Ascending aorta (tissue), 2 donors: ENCODE data around the gene SH2D4B. TPM values are rescaled to one million over a fixed set of nuclear protein-coding genes. Genes with fewer than 3 reads are reported as not detected.
A peak's percentile ranks its signal among the peaks of the same experiment; 100 is the strongest.

Experiments used
- DNase-seq, 2 donors: peaks; one replicate each; pipeline ENCODE4 v3.0.0-alpha.2; 2019; ENCODE audit warnings: low spot score in 2 of 2
- H3K27ac ChIP-seq, 2 donors: fragments of 200-600 bp; sonication (generic); one replicate each; pipeline ENCODE4 v1.5.1; 2016 to 2017; ENCODE audit warnings: mild to moderate bottlenecking in 1 of 2
- H3K27me3 ChIP-seq: fragments of 200-600 bp; sonication (generic); one replicate; pipeline ENCODE4 v1.5.1; 2017
- H3K36me3 ChIP-seq, 2 donors: fragments of 200-600 bp; sonication (generic); one replicate each; pipeline ENCODE4 v1.5.1; 2016
- H3K4me1 ChIP-seq, 2 donors: fragments of 200-600 bp; sonication (generic); one replicate each; pipeline ENCODE4 v1.5.1; 2016 to 2017; ENCODE audit warnings: mild to moderate bottlenecking in 1 of 2
- H3K4me3 ChIP-seq, 2 donors: fragments of 200-600 bp; sonication (generic); one replicate each; pipeline ENCODE4 v1.5.1; 2016 to 2017; ENCODE audit warnings: mild to moderate bottlenecking in 1 of 2
- H3K9me3 ChIP-seq, 2 donors: fragments of 200-600 bp; sonication (generic); one replicate each; pipeline ENCODE4 v1.5.1; 2016
- CTCF ChIP-seq, 3 experiments: fragments of 200-600 bp in 2 of 3; fragments of 450-650 bp in 1 of 3; sonication (generic) in 2 of 3; IDR thresholded peaks; one replicate each; pipeline ENCODE4 v1.5.1; 2016 to 2019; ENCODE audit warnings: antibody characterized with exemption in 3 of 3, mild to moderate bottlenecking in 1 of 3, moderate library complexity in 1 of 3
- intact Hi-C: fragments of 100-400 bp; cut with DNase I; formaldehyde crosslinking; loops from one replicate; pipeline ENCODE4 v1.15.1; 2023
- total RNA-seq: library from RNA; depleted of rRNA; stranded (reverse); fragments of >200 nt; gene quantifications from one replicate; pipeline ENCODE4 v1.1.0, GENCODE V29; 2016

SH2D4B gene
- total RNA-seq, 1 donor from 2014 or later, result not detected

- intact Hi-C loops, result loop anchor here (5.0 kb wide), 1 partner anchor 273 kb away; no protein-coding TSS in a partner anchor
- no peak overlapping the region for H3K27ac ChIP-seq
These were observed 122.6 kb downstream of the SH2D4B start for GRCh38 chr10:80660266-80660665.

GRCh38 chr10:80660736-80661135, 123.0 kb downstream of the SH2D4B start:
- Histone ChIP-seq H3K4me1 (no peaks in the 10 kb centered on the region), H3K9me3 (peaks cover 0 to 11% of the 10 kb centered on the region in 2 donors), H3K27me3 (no peaks in the 10 kb centered on the region), H3K27ac (no peak overlapping the region), H3K4me3 (no peak overlapping the region), H3K36me3 (no peaks in the 10 kb centered on the region)
- no peak for TF ChIP-seq CTCF (IDR thresholded peaks at IDR 0.05)
- intact Hi-C loops, result loop anchor here (5.0 kb wide), 1 partner anchor 273 kb away; no protein-coding TSS in a partner anchor
- no peak for DNase-seq

More at GRCh38 chr10:80660266-80660665, 122.6 kb downstream of the SH2D4B start:
- Histone ChIP-seq H3K4me3 (no peak overlapping the region), H3K4me1 (no peaks in the 10 kb centered on the region), H3K9me3 (peaks cover 0 to 12% of the 10 kb centered on the region in 2 donors), H3K36me3 (no peaks in the 10 kb centered on the region), H3K27me3 (no peaks in the 10 kb centered on the region)
- no peak for TF ChIP-seq CTCF (IDR thresholded peaks at IDR 0.05)
- DNase-seq, result no peak

- H3K27me3 ChIP-seq, result no peaks in the 10 kb centered on the region
- TF ChIP-seq CTCF (IDR thresholded peaks at IDR 0.05), result no peak
- no peaks in the 10 kb centered on the region for H3K36me3 ChIP-seq
- no peak overlapping the region for H3K27ac ChIP-seq
- no peak for DNase-seq
- intact Hi-C loops, result loop anchor here (5.0 kb wide), 1 partner anchor 274 kb away; no protein-coding TSS in a partner anchor
- peaks cover 0 to 3% of the 10 kb centered on the region in 2 donors for H3K9me3 ChIP-seq
- H3K4me1 ChIP-seq, result no peaks in the 10 kb centered on the region
- no peak overlapping the region for H3K4me3 ChIP-seq
These were observed 123.8 kb downstream of the SH2D4B start for GRCh38 chr10:80661526-80661925.

- DNase-seq, result peak; percentile 15 to 91
- no peaks in the 10 kb centered on the region for H3K27me3 ChIP-seq
- H3K4me3 ChIP-seq, result peak overlapping the region; percentile 34 to 57
- H3K4me1 ChIP-seq, result no peaks in the 10 kb centered on the region
- H3K27ac ChIP-seq, result peak overlapping the region; percentile 66 to 77
- H3K9me3 ChIP-seq, result no peaks in the 10 kb centered on the region
- H3K36me3 ChIP-seq, result no peaks in the 10 kb centered on the region
- intact Hi-C loops, result loop anchor here (5.0 kb wide), 1 partner anchor 275 kb away; no protein-coding TSS in a partner anchor
- peak; percentile 77 to 88 (median 86) for TF ChIP-seq CTCF (IDR thresholded peaks at IDR 0.05)
These were observed 124.9 kb downstream of the SH2D4B start for GRCh38 chr10:80662429-80663261.

GRCh38 chr10:80664071-80664680, 126.5 kb downstream of the SH2D4B start:
- H3K4me3 ChIP-seq, result no peak overlapping the region
- intact Hi-C loops, result loop anchor here (2.0 to 5.0 kb wide), 2 partner anchors 261 to 277 kb away; no protein-coding TSS in a partner anchor
- peak; percentile 48 to 82 (median 79) for TF ChIP-seq CTCF (IDR thresholded peaks at IDR 0.05)
- no peaks in the 10 kb centered on the region for H3K27me3 ChIP-seq
- H3K4me1 ChIP-seq, result no peaks in the 10 kb centered on the region
- H3K9me3 ChIP-seq, result no peaks in the 10 kb centered on the region
- DNase-seq, result peak in 1 of 2 donors; percentile 87
- H3K36me3 ChIP-seq, result no peaks in the 10 kb centered on the region
- H3K27ac ChIP-seq, result no peak overlapping the region
